Embryonic facial prominence (tissue), 1 donor: ENCODE results near the gene KRTAP1-4.
"Not testable (repeated sequence)": the region's sequence is repeated elsewhere in the genome, so short reads cannot be mapped to it uniquely, and the experiment has no call there.

Experiments
- DNase-seq: peaks from one replicate; pipeline ENCODE4 v3.0.0-alpha.2; 2016; ENCODE audit errors: extremely low spot score

KRTAP1-4 gene

DNA sequence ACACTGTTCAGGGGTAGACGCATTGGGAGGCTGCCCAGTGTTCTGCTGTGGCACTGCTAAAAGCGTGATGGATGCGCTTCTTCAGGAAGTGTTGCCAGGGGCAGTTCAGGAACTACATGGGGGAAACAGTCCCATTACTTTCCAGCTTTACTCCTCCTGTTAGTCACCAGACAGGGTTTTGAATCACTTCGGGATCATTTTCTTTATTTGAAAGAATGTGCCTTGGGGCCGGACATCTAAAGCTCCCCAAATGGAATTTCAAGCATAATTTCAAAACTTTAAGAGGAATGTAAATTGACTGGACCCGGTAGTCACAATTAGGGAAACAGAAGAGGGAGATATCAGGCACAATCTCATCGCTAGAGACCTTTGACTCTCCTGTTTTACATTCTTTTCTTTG, 18.4 kb upstream of the KRTAP1-4 start:
- no peak for DNase-seq

DNA sequence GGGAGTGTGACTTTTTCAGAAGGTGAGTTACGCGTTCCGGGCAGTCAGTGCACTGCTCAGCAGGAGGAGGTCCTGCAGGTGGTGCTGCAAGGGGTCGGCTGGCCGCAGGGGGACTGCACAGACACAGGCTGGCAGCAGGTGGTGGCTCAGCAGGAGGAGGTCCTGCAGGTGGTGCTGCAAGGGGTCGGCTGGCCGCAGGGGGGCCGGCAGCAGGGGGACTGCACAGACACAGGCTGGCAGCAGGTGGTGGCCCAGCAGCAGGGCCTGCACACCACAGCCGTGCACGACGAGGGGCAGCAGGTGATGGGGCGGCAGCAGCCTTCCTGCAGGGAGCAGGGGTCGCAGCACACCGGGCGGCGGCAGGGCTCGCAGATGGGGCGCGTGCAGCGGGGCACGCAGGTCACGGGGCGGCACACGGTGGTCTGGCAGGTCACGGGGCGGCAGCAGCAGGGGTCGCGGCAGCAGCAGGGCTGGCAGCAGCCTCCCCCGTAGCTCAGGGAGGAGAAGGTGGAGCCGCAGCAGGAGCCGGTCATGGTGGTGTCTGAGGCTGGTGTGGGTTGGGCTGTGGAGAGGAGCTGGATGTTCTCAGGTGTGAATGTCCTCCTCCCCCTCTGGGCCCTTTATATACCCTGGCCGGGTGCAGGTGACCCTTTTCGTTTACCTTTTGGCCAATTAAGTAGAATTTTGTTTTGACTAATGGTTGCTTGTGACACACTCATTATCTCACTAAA, 16.9 kb upstream of the KRTAP1-4 start, which contains the start of gene KRTAP2-1:
TSS of gene KRTAP2-1 (minus strand) at position 582 of the 731 bp plus-strand sequence. CDS start at position 533, 49 bp downstream.
- DNase-seq, result not testable (repeated sequence)

DNA sequence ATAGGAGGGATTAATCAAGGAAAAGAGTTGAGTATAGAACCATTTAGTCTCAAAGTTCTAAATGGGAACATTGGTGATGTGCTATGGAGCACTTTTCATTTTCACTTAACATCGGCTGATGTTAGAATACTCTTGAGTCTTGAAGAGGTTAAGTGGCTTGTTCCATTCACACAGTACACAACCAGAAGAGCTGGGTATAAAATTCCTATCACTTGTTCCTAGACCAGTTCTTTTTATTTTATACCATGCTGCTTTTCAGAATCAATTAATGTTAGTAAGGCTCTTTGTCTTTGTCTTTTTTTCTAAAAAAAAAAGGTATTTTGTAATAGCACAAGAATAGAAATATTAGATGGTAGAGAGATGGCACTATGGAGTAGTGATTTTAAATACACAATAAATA, 13.0 kb upstream of the KRTAP1-4 start:
- no peak for DNase-seq

DNA sequence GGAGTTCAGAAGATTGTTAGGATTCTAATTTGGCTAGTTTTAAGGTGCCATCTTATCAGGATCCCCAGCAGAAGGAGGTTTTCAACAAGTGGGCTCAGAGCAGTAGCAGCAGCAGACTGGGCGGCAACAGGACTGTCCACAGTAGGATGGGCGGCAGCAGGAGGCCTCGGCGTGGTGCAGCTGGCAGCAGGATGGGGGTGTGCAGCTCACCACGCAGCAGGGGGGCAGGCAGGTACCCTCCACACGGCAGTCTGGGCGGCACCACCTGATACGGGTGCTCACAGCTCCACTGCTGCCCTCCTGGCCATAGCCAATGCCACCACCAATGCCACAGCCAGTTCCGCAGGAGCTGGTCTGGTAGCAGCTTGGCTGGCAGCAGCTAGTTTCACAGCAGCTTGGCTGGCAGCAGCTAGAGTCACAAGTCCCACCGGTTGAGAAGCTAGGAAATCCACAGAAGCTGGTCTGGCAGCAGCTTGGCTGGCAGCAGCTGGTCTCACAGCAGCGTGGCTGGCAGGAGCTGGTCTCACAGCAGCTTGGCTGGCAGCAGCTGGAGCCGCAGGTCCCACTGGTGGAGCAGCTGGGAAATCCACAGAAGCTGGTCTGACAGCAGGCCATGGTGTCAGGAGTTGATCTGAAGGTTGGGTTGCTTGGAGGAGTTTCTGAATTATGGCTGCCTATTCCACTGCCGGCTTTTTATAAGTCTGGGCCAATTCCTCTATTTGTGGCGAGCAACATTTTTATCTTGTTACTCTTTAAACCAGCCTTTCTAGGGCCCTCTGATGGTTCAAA, 11.0 kb upstream of the KRTAP1-4 start, which contains the start of gene KRTAP1-1:
TSS of gene KRTAP1-1 (minus strand) at position 668 of the 789 bp plus-strand sequence. CDS start at position 615, 53 bp downstream.
- not testable (repeated sequence) for DNase-seq

DNA sequence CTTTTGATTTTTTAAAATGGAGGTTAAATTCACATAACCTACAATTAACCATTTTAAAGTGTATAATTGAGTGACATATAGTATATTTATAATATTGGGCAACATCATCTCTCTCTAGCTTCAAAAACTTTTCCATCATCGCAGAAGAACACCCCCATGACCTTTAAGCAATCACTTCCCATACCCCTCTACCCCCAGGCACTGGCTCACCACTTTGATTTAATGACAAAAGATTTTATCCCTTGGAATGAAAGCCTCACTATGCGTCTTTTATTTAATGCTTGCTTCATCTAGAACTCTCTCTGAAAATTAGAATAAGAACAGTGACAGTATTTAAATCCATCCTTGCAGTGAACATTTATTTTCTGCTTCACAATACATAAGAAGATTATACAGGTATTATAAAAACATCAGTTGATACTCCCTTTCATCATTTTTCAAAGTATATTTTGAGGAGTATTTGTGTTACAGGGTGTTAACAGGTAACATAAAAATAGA, 7.9 kb upstream of the KRTAP1-4 start:
- no peak for DNase-seq

DNA sequence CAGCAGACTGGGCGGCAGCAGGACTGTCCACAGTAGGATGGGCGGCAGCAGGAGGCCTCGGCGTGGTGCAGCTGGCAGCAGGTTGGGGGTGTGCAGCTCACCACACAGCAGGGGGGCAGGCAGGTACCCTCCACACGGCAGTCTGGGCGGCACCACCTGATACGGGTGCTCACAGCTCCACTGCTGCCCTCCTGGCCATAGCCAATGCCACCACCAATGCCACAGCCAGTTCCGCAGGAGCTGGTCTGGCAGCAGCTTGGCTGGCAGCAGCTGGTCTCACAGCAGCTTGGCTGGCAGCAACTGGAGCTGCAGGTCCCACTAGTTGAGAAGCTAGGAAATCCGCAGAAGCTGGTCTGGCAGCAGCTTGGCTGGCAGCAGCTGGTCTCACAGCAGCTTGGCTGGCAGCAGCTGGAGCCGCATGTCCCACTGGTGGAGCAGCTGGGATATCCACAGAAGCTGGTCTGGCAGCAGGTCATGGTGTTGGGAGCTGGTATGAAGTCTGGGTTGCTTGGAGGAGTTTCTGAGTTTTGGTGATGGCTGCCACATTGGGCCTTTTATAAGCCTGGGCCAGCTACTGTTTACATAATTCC, 4.4 kb upstream of the KRTAP1-4 start, which contains the start of gene KRTAP1-3:
TSS of gene KRTAP1-3 (minus strand) at position 529 of the 590 bp plus-strand sequence. CDS start at position 476, 53 bp downstream.
- not testable (repeated sequence) for DNase-seq

DNA sequence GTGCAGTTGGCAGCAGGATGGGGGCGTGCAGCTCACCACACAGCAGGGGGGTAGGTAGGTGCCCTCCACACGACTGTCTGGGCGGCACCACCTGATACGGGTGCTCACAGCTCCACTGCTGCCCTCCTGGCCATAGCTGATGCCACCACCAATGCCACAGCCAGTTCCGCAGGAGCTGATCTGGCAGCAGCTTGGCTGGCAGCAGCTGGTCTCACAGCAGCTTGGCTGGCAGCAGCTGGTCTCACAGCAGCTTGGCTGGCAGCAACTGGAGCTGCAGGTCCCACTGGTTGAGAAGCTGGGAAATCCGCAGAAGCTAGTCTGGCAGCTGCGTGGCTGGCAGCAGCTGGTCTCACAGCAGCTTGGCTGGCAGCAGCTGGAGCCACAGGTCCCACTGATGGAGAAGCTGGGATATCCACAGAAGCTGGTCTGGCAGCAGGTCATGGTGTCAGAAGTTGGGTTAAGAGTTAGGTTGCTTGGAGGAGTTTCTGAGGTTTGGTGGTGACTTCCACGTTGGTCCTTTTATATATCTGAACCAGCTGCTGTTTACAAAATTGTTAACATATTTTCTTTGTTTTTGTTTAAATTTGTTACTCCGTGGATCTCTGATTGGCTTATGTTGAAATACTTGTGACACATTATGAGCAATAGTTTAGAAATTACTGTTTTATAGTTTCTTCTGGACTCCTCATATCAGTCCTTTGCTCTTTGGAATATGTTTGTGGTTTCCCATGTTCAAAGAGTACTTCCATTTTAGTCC, 3.1 kb downstream of the KRTAP1-4 start, which contains the start of gene KRTAP1-5:
TSS of gene KRTAP1-5 (minus strand) at position 494 of the 757 bp plus-strand sequence. CDS start at position 441, 53 bp downstream.
- no peak for DNase-seq

DNA sequence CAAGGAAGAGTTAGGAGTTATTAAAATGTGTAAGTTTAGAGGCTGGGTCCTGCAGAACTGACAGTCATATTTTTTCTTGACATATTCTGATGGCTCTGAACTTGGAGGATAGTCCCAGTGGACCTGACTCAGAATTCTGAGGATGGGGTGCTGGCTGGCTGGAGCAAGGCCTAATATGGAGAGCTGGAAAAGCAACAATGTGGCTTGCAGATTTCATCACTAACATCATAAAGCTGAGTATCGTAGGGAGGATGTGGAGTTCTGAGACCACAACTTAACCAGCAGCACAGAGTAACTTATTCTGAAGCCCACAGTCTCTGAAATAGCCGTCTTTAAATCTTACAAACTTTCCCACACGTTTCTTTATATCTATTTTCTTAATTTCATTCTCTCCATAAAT, 5.3 kb downstream of the KRTAP1-4 start:
- no peak for DNase-seq

DNA sequence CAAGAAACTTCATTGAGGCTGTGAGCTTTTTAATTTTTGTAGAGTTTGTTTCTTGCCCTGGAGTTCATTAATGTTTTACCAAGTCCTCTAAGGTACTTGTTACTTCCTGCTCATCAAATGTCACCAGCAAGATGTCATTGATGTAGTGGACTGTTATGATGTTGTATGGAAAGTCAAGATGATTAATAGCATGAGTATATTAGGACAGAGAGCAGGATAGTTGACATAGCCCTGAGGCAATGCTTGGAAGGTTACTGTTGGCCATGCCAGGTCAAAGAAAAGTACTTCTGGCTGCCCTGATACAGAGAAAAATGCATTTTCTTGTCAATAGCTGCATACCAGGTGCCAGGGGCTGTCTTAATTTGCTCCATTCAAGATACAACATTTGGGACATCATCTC, 9.7 kb downstream of the KRTAP1-4 start:
- DNase-seq, result no peak

DNA sequence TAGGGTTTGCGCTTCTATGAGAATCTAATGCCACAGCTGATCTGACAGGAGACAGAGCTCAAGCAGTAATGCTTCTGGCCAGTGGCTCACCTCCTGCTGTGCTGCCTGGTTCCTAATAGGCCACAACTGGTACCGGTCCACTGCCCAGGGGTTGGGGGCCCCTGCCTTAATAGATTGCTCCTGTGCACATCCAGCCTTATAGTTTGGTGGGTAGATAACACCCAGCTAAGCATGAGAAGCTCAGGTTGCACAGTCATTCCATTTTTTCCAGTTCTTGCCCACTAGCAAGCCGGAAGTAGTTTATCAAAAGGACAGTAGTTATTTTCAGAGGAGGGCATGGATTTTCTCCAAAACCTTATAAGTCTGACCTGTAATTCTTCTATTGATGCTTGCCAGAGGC, 10.6 kb downstream of the KRTAP1-4 start:
- DNase-seq, result no peak

DNA sequence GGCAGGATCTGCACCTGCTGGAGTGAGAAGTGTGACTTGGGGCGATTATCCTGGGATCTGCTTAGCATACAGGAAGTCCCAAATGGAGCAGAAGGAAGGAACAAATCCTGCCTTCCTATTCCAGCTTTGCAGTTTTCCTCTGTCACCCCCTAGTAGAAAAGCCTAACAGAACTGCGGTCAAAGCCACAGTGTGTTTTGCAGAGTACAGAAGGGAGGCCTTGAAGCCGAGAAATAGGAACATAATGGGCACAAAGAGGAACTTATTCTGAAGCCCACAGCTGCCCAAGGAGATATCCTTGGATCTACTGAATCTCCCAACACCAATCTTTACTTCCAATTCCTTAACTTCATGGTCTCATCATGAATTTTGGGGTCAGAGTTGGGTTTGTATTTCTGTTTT, 11.5 kb downstream of the KRTAP1-4 start:
- DNase-seq, result no peak

DNA sequence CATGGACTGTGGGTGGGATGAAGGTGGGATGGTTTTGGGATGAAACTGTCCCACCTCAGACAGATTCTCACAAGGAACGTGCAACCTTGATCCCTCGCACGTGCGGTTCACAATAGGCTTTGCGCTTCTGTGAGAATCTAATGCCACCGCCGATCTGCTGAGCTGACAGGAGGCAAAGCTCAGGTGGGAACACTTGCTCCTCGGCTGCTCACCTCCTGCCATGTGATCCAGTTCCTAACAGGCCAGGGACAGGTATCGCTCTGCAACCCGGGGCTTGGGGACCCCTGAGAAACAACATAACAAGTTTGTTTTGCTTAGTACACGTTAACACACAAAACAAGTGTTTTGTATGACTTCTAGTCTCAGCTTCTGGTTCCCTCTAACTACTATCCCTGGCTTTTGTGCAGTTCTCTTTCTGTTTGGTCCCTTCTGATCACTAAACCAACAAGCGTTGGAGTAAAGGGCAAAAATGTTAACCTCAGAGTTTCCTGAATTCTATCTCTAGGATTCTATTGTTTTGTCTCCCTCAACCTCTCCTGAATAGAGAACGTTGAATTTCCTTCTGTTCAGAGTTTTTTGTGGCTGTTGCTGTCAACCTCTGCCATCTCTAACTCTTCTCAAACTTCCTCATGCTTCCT, 13.3 kb downstream of the KRTAP1-4 start:
- no peak for DNase-seq

DNA sequence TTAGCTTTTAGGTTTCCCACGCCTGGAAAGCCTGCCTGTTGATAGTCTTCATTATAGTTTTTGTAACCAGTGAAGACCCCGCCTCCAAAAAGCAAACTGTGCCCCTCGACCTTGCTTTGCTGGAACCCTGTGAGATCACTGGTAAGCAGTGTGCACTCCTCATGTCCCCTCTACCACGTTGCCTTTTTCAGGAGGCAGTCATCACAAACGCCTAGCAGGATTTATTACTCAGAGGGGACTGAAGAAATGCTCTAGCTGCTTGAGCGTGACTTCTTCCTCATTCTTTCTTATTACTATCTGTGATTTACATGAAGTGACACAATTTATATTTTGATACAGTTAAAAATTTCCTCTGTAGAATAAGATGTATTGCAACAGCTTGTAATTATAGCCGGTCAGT, 14.5 kb downstream of the KRTAP1-4 start:
- no peak for DNase-seq

DNA sequence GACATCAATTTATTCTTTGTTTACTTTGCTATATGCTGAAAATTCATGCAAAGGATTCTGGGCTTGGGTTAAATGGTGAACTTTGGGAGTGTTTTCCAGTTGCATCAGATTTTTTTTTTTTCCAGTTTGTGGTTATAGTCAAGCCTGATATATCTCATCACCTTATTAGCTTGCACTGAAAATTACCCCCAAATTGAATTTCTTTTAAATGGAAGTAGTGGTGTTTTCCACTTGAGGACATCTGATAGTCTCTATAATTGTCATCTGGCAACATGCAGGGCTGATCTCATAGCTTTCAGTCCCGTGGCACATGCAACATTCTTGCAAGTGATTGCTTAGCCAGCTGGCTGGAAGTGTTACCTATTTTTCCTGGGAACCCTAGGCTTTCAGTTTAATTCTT, 16.4 kb downstream of the KRTAP1-4 start:
- DNase-seq, result no peak

DNA sequence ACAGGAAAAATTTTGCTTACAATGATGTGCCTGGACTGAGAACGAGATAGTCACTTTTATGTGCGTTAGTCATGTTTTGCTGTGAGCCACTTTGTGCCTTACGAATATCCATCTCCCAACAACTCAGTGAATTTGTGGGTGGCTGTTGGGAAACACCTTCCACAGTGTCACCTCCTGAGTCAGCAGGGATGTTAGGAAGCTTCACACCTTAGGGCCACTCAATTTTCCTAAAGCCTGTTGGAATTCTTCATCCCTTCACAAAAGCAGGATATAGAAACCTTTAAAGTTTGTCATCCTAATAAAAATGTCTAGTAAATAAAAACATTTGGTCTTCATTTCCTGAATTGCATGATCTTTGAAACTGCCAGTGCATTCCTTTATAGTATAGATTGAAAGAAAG, 16.8 kb downstream of the KRTAP1-4 start:
- DNase-seq, result no peak

DNA sequence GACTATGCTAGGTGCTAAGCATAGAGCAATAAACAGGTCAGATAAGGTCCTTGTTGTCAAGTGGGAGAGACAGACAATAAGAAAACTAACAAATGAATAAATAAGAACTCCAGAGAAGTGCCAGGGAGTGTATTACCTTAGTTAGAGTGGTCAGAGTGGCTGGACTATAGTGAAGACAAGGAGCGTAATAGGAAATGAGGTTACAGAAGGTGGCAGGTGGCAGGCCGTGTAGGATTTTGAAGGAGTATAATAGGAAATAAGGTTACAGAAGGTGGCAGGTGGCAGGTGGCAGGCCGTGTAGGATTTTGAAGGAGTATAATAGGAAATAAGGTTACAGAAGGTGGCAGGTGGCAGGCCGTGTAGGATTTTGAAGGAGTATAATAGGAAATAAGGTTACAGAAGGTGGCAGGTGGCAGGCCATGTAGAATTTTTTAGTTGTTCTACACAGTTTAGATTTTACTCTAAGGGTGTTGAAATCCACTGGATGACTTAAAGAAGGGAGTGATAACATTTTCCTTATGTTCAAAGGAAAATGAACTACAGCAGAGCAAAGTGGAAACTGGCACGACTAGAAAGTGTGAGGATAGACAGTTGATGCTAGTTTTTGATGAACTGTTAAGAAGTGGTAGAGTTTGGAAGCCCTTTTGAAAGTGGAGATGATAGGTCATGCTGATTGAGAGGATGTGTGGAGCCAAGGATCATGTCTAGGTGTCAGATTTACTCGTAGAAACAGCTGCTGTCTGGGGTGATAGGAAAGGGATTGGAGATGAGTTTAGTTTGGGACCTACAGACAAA, 17.5 kb downstream of the KRTAP1-4 start:
- DNase-seq, result no peak

DNA sequence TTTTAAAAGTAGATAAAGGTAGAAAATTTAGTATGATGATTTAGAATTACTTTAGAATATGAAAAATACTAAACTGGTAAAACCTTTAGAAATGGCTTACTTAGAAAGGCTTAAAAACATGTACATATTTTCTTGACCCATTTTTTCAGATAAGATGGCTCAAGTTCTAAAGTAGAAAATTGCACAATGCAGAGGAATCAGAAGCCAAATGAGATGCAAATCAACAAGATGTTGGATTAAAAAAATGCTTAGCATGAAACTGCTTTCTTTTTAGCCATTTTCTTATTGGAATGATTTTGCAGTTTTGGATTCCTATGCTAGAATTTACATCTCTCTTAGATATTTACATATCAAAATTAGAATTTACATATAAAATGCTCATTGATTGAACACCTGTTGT, 19.6 kb downstream of the KRTAP1-4 start:
- no peak for DNase-seq

DNA sequence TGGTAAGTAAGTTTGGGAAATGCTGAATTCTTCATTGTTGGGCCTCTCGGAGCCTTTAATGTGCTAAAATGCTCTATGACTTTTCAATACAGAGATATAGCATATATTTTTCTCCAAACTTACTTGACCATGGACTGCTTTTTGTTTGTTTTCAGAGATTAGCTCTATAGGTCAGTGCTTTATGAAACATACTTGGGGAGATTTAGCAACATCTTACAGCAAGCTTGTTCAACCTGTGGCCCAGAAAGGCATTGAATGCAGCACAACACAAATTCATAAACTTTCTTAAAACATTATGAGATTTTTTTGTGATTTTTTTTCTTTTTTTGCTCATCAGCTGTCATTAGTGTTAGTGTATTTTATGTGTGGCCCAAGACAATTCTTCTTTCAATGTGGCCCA, 20.1 kb downstream of the KRTAP1-4 start:
- no peak for DNase-seq

DNA sequence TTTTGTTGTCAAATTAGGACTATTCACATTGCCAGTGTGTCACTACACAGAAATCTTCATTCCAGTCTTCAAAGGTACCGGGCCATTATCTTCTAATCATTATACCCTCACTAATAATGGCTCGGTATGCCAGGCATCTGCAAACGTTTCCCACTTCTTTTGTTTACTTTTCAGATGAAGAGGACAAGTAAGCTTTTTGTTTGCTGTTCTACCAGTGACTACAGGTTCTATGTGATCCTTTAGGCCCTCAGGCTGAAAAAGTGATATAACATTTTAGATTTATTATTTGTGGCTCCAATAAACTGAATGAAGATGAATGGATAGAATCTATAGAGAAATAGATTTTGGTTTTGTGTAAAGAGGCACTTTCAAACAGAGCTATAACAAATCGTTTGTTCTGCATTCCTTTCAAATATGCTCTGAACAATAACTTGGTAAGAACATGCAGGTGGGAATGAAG, 20.7 kb downstream of the KRTAP1-4 start:
- DNase-seq, result no peak

DNA sequence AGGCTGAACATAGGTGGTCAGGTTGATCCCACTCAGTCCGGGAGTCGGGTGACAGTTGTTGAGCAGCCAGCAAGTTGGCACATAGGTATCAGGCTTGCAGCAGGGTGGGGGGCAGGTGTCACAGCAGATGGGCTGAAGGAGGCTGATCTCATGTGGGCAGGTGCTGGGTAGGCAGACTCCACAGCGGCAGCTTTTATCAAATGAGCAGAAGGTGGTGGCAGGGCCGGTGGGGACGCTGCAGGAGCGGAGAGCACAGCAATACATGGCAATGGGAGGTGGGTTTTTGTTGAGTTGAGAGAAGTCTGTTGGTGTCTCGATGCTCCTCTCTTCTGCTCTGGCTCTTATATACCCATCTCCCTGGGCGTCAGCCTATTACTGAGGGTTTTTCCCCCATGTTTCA, 21.2 kb downstream of the KRTAP1-4 start, which contains the start of gene KRTAP3-1:
TSS of gene KRTAP3-1 (minus strand) at position 318 of the 400 bp plus-strand sequence. CDS start at position 264, 54 bp downstream.
- no peak for DNase-seq
